SK-N-MC (cell line): ENCODE results near the gene AKIRIN1.

ENCODE experiments used
- EZH2 ChIP-seq: fragments of 200-600 bp; sonication (generic); IDR thresholded peaks from one replicate; pipeline ENCODE4 v1.6.1; 2017; ENCODE audit warnings: antibody characterized with exemption
- FOXP2 ChIP-seq: optimal IDR thresholded peaks from 2 replicates; pipeline ENCODE3; 2011; ENCODE audit warnings: mild to moderate bottlenecking, moderate library complexity; ENCODE audit not compliant: insufficient read depth; ENCODE audit errors: extremely low read length, control extremely low read depth
- POLR2AphosphoS5 ChIP-seq: IDR thresholded peaks from 2 replicates; pipeline ENCODE4 v1.6.1; 2012; ENCODE audit warnings: mild to moderate bottlenecking, low read depth, low read length, borderline replicate concordance

DNA sequence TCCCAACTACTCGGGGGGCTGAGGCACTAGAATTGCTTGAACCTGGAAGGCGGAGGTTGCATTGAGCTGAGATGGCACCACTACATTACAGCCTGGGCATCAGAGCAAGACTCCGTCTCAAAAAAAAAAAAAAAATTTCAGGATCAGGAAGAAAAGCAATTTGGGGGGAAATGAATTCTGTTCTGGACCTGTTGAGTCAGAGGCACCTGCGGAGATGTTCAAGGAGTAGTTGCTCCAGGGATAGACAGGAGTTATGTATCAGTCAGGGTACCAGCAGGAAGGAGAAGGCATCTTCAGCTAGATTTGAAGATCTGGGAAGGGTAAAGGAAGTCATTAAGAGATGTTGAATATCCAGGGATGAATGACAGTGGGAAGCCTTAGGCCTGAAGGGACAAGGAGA lies 46.5 kb upstream of the AKIRIN1 start:
- TF ChIP-seq POLR2AphosphoS5 (no peak), EZH2 (no peak), FOXP2 (no peak)
